ENCODE measurements around the gene SCRT2. TPM values are rescaled to one million over a fixed set of nuclear protein-coding genes. Genes with fewer than 3 reads are reported as not detected.

SCRT2 gene
- total and polyA plus RNA-seq, 2 of the 8 experiments (the other 6 are each of a cell fraction or from before 2014, with no cell fraction given) = 0.12 to 0.34 TPM

DNA sequence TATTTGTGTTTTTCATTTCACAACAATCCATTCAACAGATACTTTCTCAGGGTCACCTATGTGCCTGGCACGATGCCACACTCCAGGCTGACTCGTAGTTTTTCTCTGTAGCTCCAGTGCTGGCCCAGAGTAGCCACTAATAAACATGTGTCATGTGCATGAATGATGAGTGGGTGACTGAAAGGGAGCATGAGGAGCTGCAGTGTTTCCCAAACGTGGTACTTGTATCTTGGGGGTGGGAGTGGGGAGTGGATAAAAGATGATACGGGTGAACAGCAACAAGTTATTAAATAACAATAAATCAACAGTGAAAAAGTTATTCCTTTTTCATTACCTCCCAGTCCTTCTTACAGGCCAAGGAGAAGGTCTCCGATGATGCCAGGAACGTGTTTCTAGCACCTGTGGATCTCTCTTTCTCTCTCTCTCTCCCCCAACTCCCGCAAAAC lies 39.7 kb downstream of the SCRT2 start:
- no peak overlapping the region for H2BK15ac ChIP-seq (ENCODE audit: low read length)
- H3K4me3 ChIP-seq (ENCODE audit: extremely low read depth in 1 of 4, insufficient read depth in 2 of 4, low read depth in 3 of 4, low read length in 4 of 4) = no peak overlapping the region
- no peak overlapping the region for H3K56ac ChIP-seq (replicated peaks; ENCODE audit: insufficient read length, low read depth, low read length)
- H3K9me3 ChIP-seq (ENCODE audit: insufficient read depth in 2 of 2, low read depth in 1 of 2, low read length in 1 of 2) = no peaks in the 10 kb centered on the region
- no peak overlapping the region for H2AFZ ChIP-seq (ENCODE audit: low read length)
- H3K9ac ChIP-seq (replicated peaks in 1 of 4; ENCODE audit: extremely low read depth in 1 of 4, low read depth in 3 of 4, low read length in 3 of 4) = no peak overlapping the region
- H3K4me2 ChIP-seq (ENCODE audit: insufficient read depth in 1 of 2, low read depth in 2 of 2, low read length in 2 of 2) = no peak overlapping the region
- H2BK20ac ChIP-seq (ENCODE audit: low read length) = no peak overlapping the region
- WGBS, 2 experiments (ENCODE audit: extremely low coverage in 1 of 2, insufficient coverage in 1 of 2, insufficient read length in 1 of 2, insufficient replicate concordance in 2 of 2, low coverage in 1 of 2, low lambda C conversion rate in 2 of 2, missing lambda C conversion rate in 1 of 2) = 78% methylated on average over 7 of the region's 7 CpGs; no CpG with 5 or more reads in 1 of the 2 experiments
- H2AK5ac ChIP-seq (ENCODE audit: low read depth, low read length) = no peak overlapping the region
- H3K23ac ChIP-seq (ENCODE audit: insufficient read length) = no peak overlapping the region
- H2BK5ac ChIP-seq (ENCODE audit: low read depth, low read length) = no peak overlapping the region
- H4K8ac ChIP-seq (ENCODE audit: extremely low read depth, insufficient read depth, low read length) = no peak overlapping the region
- H3K79me1 ChIP-seq (ENCODE audit: low read depth, low read length) = no peaks in the 10 kb centered on the region
- DNase-seq (ENCODE audit: low read depth in 1 of 2, low spot score in 2 of 2) = no peak
- ChIA-PET CTCF (ENCODE audit: partially characterized antibody) (interaction anchor here (0.8 to 2.6 kb wide), 3 partner anchors 10 to 21 kb away, joined by 4 to 12 read pairs (median 4); no protein-coding TSS in a partner anchor), POLR2A (ENCODE audit: partially characterized antibody) (interaction anchor here (1.1 kb wide), 1 partner anchor 94 kb away, joined by 3 read pairs; no protein-coding TSS in a partner anchor)
- H3K23me2 ChIP-seq (ENCODE audit: low read depth, low read length) = no peaks in the 10 kb centered on the region
- H3K4ac ChIP-seq (replicated peaks; ENCODE audit: insufficient read length, low read depth, low read length) = no peak overlapping the region
- H4K20me1 ChIP-seq (replicated peaks in 1 of 2; ENCODE audit: control insufficient read depth in 1 of 2, insufficient read depth in 2 of 2, low read length in 2 of 2) = no peaks in the 10 kb centered on the region
- no peak overlapping the region for H3K27ac ChIP-seq (ENCODE audit: low read depth, low read length)
- no peak overlapping the region for H3K14ac ChIP-seq (ENCODE audit: insufficient read length)
- H3K27me3 ChIP-seq (replicated peaks in 1 of 4; ENCODE audit: control insufficient read depth in 3 of 4, extremely low read depth in 1 of 4, insufficient read depth in 3 of 4, low read length in 3 of 4) = no peaks in the 10 kb centered on the region; a peak in 1 of 7 replicates
- no peaks in the 10 kb centered on the region for H3K79me2 ChIP-seq (ENCODE audit: control insufficient read depth in 1 of 2, insufficient read depth in 2 of 2, low read length in 2 of 2)
- no peaks in the 10 kb centered on the region for H3K36me3 ChIP-seq (ENCODE audit: control insufficient read depth in 2 of 4, insufficient read depth in 4 of 4, low read length in 3 of 4)
- no peak overlapping the region for H2BK12ac ChIP-seq (ENCODE audit: low read depth, low read length)
- H4K91ac ChIP-seq (replicated peaks; ENCODE audit: insufficient read length, low read length) = no peak overlapping the region
- H4K5ac ChIP-seq (ENCODE audit: insufficient read length, low read depth, low read length) = no peak overlapping the region
- no peak overlapping the region for H2BK120ac ChIP-seq (replicated peaks; ENCODE audit: low read depth, low read length)
- no peak overlapping the region for H3K18ac ChIP-seq (ENCODE audit: extremely low read depth, low read length)
- no peak for FAIRE-seq
- peaks cover 0 to 2% (median 0%) of the 10 kb centered on the region in 4 experiments; a peak in 1 of 7 replicates for H3K4me1 ChIP-seq (replicated peaks in 1 of 4; ENCODE audit: control insufficient read depth in 3 of 4, insufficient read depth in 4 of 4, low read length in 3 of 4)
- TF ChIP-seq CEBPB (IDR thresholded peaks at IDR 0.05; ENCODE audit: low read depth, low read length) (no peak), EZH2 (IDR thresholded peaks at IDR 0.05; ENCODE audit: low read depth, low read length, severe bottlenecking) (no peak), CTBP2 (IDR thresholded peaks at IDR 0.05; ENCODE audit: borderline replicate concordance, insufficient read depth, insufficient read length, low read length) (no peak), RFX5 (IDR thresholded peaks at IDR 0.05; ENCODE audit: borderline replicate concordance, low read depth, low read length) (no peak), SP4 (IDR thresholded peaks at IDR 0.05; ENCODE audit: low read length) (no peak), SRF (IDR thresholded peaks at IDR 0.05; ENCODE audit: low read depth, low read length) (no peak), HDAC6 (IDR thresholded peaks at IDR 0.05; ENCODE audit: low read depth, low read length) (no peak), RAD21 (IDR thresholded peaks at IDR 0.05 in 1 of 2, conservative IDR thresholded peaks at IDR 0.05 in 1 of 2; ENCODE audit: low read depth in 2 of 2, low read length in 2 of 2) (no peak), SP1 (IDR thresholded peaks at IDR 0.05; ENCODE audit: low read depth, low read length) (no peak), ZNF274 (IDR thresholded peaks at IDR 0.05; ENCODE audit: borderline replicate concordance, extremely low read depth, low read length) (no peak), USF2 (IDR thresholded peaks at IDR 0.05; ENCODE audit: low read length) (no peak), BCL11A (IDR thresholded peaks at IDR 0.05; ENCODE audit: low read depth in 2 of 2, low read length in 2 of 2) (no peak)
